Smooth muscle cell (in vitro differentiated cells): ENCODE results near the gene BAG3. TPM values are rescaled to one million over a fixed set of nuclear protein-coding genes. Genes with fewer than 3 reads are reported as not detected.

Source experiments
- DNase-seq: peaks from one replicate; lab custom pipeline; 2025; ENCODE audit not compliant: unreplicated experiment; lab: John Stamatoyannopoulos, UW
- H2AFZ ChIP-seq: fragments of 200-600 bp; sonication (generic); 2 replicates; pipeline ENCODE4 v1.6.0; 2016; ENCODE audit warnings: antibody characterized with exemption, low read depth, mild to moderate bottlenecking
- H3F3A ChIP-seq: fragments of 200-600 bp; sonication (generic); 2 replicates; pipeline ENCODE4 v1.6.0; 2017; ENCODE audit warnings: antibody characterized with exemption, low read depth
- H3K27ac ChIP-seq: fragments of 200-600 bp; sonication (generic); 2 replicates; pipeline ENCODE4 v1.5.1; 2016; ENCODE audit warnings: low read depth, mild to moderate bottlenecking
- H3K27me3 ChIP-seq: fragments of 200-600 bp; sonication (generic); 2 replicates; pipeline ENCODE4 v1.6.1; 2016; ENCODE audit warnings: low read depth, mild to moderate bottlenecking
- H3K36me3 ChIP-seq: fragments of 200-600 bp; sonication (generic); 2 replicates; pipeline ENCODE4 v1.5.1; 2016; ENCODE audit warnings: low read depth
- H3K4me1 ChIP-seq: fragments of 200-600 bp; sonication (generic); 2 replicates; pipeline ENCODE4 v1.5.1; 2016; ENCODE audit warnings: low read depth
- H3K4me2 ChIP-seq: fragments of 200-600 bp; sonication (generic); 2 replicates; pipeline ENCODE4 v1.6.0; 2016; ENCODE audit warnings: mild to moderate bottlenecking
- H3K4me3 ChIP-seq: fragments of 200-600 bp; sonication (generic); 2 replicates; pipeline ENCODE4 v1.5.1; 2016; ENCODE audit warnings: mild to moderate bottlenecking
- H3K79me2 ChIP-seq: fragments of 200-600 bp; sonication (generic); 2 replicates; pipeline ENCODE4 v1.6.0; 2016; ENCODE audit warnings: low read depth, mild to moderate bottlenecking
- H3K9ac ChIP-seq: fragments of 200-600 bp; sonication (generic); 2 replicates; pipeline ENCODE4 v1.6.0; 2016; ENCODE audit warnings: low read depth
- H3K9me3 ChIP-seq: fragments of 200-600 bp; sonication (generic); replicated peaks from 2 replicates; pipeline ENCODE4 v1.5.1; 2016; ENCODE audit warnings: low read depth
- H4K20me1 ChIP-seq: fragments of 200-600 bp; sonication (generic); 2 replicates; pipeline ENCODE4 v1.6.0; 2016; ENCODE audit warnings: low read depth
- WGBS: methylation state at CpG from one replicate; pipeline ENCODE4 v1.1.7; 2016; ENCODE audit warnings: low lambda C conversion rate; 5-methylcytosine and 5-hydroxymethylcytosine counted together
- polyA plus RNA-seq: library from polyadenylated mRNA; unstranded; fragments of >200 nt; fragmentation: Nextera tagmentation; extraction: Ambion mirVana; gene quantifications from 2 replicates; pipeline ENCODE4 v1.2.1, GENCODE V29; 2016
- total RNA-seq: library from RNA; depleted of rRNA; stranded (reverse); fragments of >200 nt; gene quantifications from 2 replicates; pipeline ENCODE4 v1.2.3, GENCODE V29; 2014
- TF ChIP-seq, protein P1 (sequence below): fragments of 200-600 bp; sonication (generic); IDR thresholded peaks from 2 replicates; pipeline ENCODE4 v1.5.1; 2017; ENCODE audit warnings: borderline replicate concordance, mild to moderate bottlenecking, antibody characterized with exemption; ENCODE audit not compliant: insufficient read depth, poor library complexity, severe bottlenecking

BAG3 gene
- total and polyA plus RNA-seq, 2 experiments from 2014 or later = 25.5 to 73.7 TPM

GRCh38 chr10:119644994-119645393, 6.2 kb upstream of the BAG3 start:
- Histone ChIP-seq H3F3A (peaks cover 2% of the 10 kb centered on the region), H3K9me3 (no peaks in the 10 kb centered on the region), H3K36me3 (no peaks in the 10 kb centered on the region), H3K9ac (no peak overlapping the region), H3K4me2 (no peak overlapping the region), H2AFZ (peak overlapping the region; percentile 88), H3K27ac (no peak overlapping the region), H3K27me3 (no peaks in the 10 kb centered on the region), H3K79me2 (no peaks in the 10 kb centered on the region), H3K4me3 (no peak overlapping the region), H3K4me1 (peaks cover 4% of the 10 kb centered on the region), H4K20me1 (no peaks in the 10 kb centered on the region)
- WGBS = 94% methylated on average over 3 of the region's 3 CpGs
- TF ChIP-seq, protein P1, sequence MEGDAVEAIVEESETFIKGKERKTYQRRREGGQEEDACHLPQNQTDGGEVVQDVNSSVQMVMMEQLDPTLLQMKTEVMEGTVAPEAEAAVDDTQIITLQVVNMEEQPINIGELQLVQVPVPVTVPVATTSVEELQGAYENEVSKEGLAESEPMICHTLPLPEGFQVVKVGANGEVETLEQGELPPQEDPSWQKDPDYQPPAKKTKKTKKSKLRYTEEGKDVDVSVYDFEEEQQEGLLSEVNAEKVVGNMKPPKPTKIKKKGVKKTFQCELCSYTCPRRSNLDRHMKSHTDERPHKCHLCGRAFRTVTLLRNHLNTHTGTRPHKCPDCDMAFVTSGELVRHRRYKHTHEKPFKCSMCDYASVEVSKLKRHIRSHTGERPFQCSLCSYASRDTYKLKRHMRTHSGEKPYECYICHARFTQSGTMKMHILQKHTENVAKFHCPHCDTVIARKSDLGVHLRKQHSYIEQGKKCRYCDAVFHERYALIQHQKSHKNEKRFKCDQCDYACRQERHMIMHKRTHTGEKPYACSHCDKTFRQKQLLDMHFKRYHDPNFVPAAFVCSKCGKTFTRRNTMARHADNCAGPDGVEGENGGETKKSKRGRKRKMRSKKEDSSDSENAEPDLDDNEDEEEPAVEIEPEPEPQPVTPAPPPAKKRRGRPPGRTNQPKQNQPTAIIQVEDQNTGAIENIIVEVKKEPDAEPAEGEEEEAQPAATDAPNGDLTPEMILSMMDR = no peak
- no peak for DNase-seq

- no peak overlapping the region for H3K27ac ChIP-seq
Measured at GRCh38 chr10:119650062-119650461, 1.1 kb upstream of the BAG3 start.

GRCh38 chr10:119651514-119652360, 557 bp downstream of the BAG3 start:
- Histone ChIP-seq H3K27me3 (no peaks in the 10 kb centered on the region), H3K9ac (peak overlapping the region; percentile 97), H3K36me3 (no peaks in the 10 kb centered on the region), H3K4me1 (peaks cover 31% of the 10 kb centered on the region), H3F3A (peaks cover 12% of the 10 kb centered on the region), H2AFZ (peak overlapping the region; percentile 75), H3K27ac (peak overlapping the region; percentile 92), H4K20me1 (peaks cover 49% of the 10 kb centered on the region), H3K79me2 (peaks cover 48% of the 10 kb centered on the region), H3K4me3 (peak overlapping the region; percentile 98), H3K4me2 (peak overlapping the region; percentile 97), H3K9me3 (no peaks in the 10 kb centered on the region)
- no peak for DNase-seq
- TF ChIP-seq, protein P1 = no peak
- WGBS = under 1% methylated on average over 42 of the region's 107 CpGs

More at GRCh38 chr10:119650062-119650461, 1.1 kb upstream of the BAG3 start:
- Histone ChIP-seq H2AFZ (no peak overlapping the region), H3K4me2 (peak overlapping the region; percentile 90), H3K4me3 (peak overlapping the region; percentile 98), H3K27me3 (no peaks in the 10 kb centered on the region), H3K79me2 (peaks cover 37% of the 10 kb centered on the region), H3K36me3 (no peaks in the 10 kb centered on the region), H4K20me1 (peaks cover 32% of the 10 kb centered on the region), H3F3A (no peaks in the 10 kb centered on the region), H3K9me3 (no peaks in the 10 kb centered on the region), H3K9ac (no peak overlapping the region), H3K4me1 (peaks cover 22% of the 10 kb centered on the region)
- WGBS = 100% methylated on average over 1 of the region's 1 CpG
- TF ChIP-seq, protein P1 = no peak
- DNase-seq = no peak
